Brain microvascular endothelial cell (primary cell): ENCODE data around the gene CHST3.
A peak's percentile ranks its signal among the peaks of the same experiment; 100 is the strongest.
"Not testable (repeated sequence)": the region's sequence is repeated elsewhere in the genome, so short reads cannot be mapped to it uniquely, and the experiment has no call there.

Experiments used
- DNase-seq: peaks from one replicate; pipeline ENCODE4 v3.0.0-alpha.2; 2020
- H3K27ac ChIP-seq: fragments of 250-450 bp; sonication (Bioruptor Pico); 2 replicates; pipeline ENCODE4 v1.5.1; 2020; ENCODE audit warnings: mild to moderate bottlenecking, moderate library complexity
- H3K27me3 ChIP-seq: fragments of 250-450 bp; sonication (Bioruptor Pico); replicated peaks from 2 replicates; pipeline ENCODE4 v1.5.1; 2020; ENCODE audit warnings: mild to moderate bottlenecking
- H3K36me3 ChIP-seq: fragments of 250-450 bp; sonication (Bioruptor Pico); replicated peaks from 2 replicates; pipeline ENCODE4 v1.5.1; 2020; ENCODE audit warnings: mild to moderate bottlenecking
- H3K4me3 ChIP-seq: 2 replicates; pipeline ENCODE4 v1.5.1; 2011; ENCODE audit warnings: low read depth, mild to moderate bottlenecking, control low read depth, low read length, moderate library complexity
- CTCF ChIP-seq: IDR thresholded peaks from 2 replicates; pipeline ENCODE4 v1.5.1; 2011; ENCODE audit warnings: low read depth, mild to moderate bottlenecking, moderate library complexity, low read length, control low read depth, inconsistent platforms; ENCODE audit errors: missing control alignments
- in situ Hi-C: cut with HindIII; loops from 2 replicates; pipeline ENCODE4 v1.10.0; 2017; ENCODE audit warnings: low sequenced_read_pairs, low pct_ligation_motif_present

CHST3 gene

GRCh38 chr10:71964098-71964742, at the start of gene CHST3:
Gene CHST3, plus strand, starts transcription at chr10:71964395. Its CDS starts 41,448 bp downstream, at chr10:72005843.
- no peak for TF ChIP-seq CTCF
- Histone ChIP-seq H3K27me3 (no peaks in the 10 kb centered on the region), H3K36me3 (no peaks in the 10 kb centered on the region), H3K4me3 (peak within 1 kb of the TSS; percentile 80), H3K27ac (no peak within 1 kb of the TSS)
- no peak for DNase-seq
- in situ Hi-C loops, result no loop called here

GRCh38 chr10:71916827-71917226, 47.4 kb upstream of the CHST3 start:
- Histone ChIP-seq H3K36me3 (no peaks in the 10 kb centered on the region), H3K27me3 (no peaks in the 10 kb centered on the region), H3K27ac (no peak overlapping the region), H3K4me3 (no peak overlapping the region)
- in situ Hi-C loops, result no loop called here
- TF ChIP-seq CTCF, result no peak
- no peak for DNase-seq

- in situ Hi-C loops, result no loop called here
- H3K27ac ChIP-seq, result no peak overlapping the region
- H3K4me3 ChIP-seq, result no peak overlapping the region
- no peak for TF ChIP-seq CTCF
- DNase-seq, result no peak
- no peaks in the 10 kb centered on the region for H3K27me3 ChIP-seq
- no peaks in the 10 kb centered on the region for H3K36me3 ChIP-seq
Observed at GRCh38 chr10:71918992-71919391, 45.2 kb upstream of the CHST3 start.

GRCh38 chr10:71919956-71920539, 44.1 kb upstream of the CHST3 start:
- H3K27ac ChIP-seq, H3K36me3 ChIP-seq, in situ Hi-C loops, DNase-seq, H3K27me3 ChIP-seq, H3K4me3 ChIP-seq: not testable (repeated sequence)

- Histone ChIP-seq H3K4me3 (no peak overlapping the region), H3K36me3 (no peaks in the 10 kb centered on the region), H3K27me3 (no peaks in the 10 kb centered on the region), H3K27ac (no peak overlapping the region)
- DNase-seq, result peak; percentile 33
- in situ Hi-C loops, result no loop called here
- TF ChIP-seq CTCF, result no peak
Observed at GRCh38 chr10:71920540-71921323, 43.5 kb upstream of the CHST3 start.

GRCh38 chr10:71921324-71922027, 42.7 kb upstream of the CHST3 start:
- no peak for TF ChIP-seq CTCF
- in situ Hi-C loops, result no loop called here
- no peak for DNase-seq
- H3K4me3 ChIP-seq, result no peak overlapping the region
- H3K27ac ChIP-seq, result no peak overlapping the region
- no peaks in the 10 kb centered on the region for H3K36me3 ChIP-seq
- H3K27me3 ChIP-seq, result no peaks in the 10 kb centered on the region
